Cardiac fibroblast (primary cell): Measurements from ENCODE around the gene KCNH4.
"Not testable (repeated sequence)": the region's sequence is repeated elsewhere in the genome, so short reads cannot be mapped to it uniquely, and the experiment has no call there.

Experiments used
- DNase-seq, 2 donors: peaks; one replicate each; pipeline versions ENCODE4 v3.0.0 to v3.0.0-alpha.2; 2010; ENCODE audit warnings: low read depth in 2 of 2
- H3K4me3 ChIP-seq, 2 donors: replicated peaks in 1 of 2; 1 replicate in 1 of 2; 2 replicates in 1 of 2; pipeline ENCODE4 v1.5.1; 2011; ENCODE audit warnings: low read depth in 2 of 2, low read length in 2 of 2, mild to moderate bottlenecking in 2 of 2, moderate library complexity in 1 of 2
- CTCF ChIP-seq: IDR thresholded peaks from one replicate; pipeline ENCODE4 v1.5.1; 2011; ENCODE audit warnings: low read depth, mild to moderate bottlenecking, low read length, inconsistent platforms

Gene KCNH4

GRCh38 chr17:42180922-42181850, at the start of gene KCNH4:
TSS of gene KCNH4 (minus strand) at chr17:42181142. CDS start at chr17:42180945, 197 bp downstream.
- DNase-seq = peak; percentile 77 to 79
- H3K4me3 ChIP-seq = peak within 1 kb of the TSS; percentile 26 to 28
- TF ChIP-seq CTCF = peak; percentile 55

GRCh38 chr17:42230225-42230624, 49.3 kb upstream of the KCNH4 start:
- DNase-seq = no peak
- no peak overlapping the region for H3K4me3 ChIP-seq
- TF ChIP-seq CTCF = no peak

DNA sequence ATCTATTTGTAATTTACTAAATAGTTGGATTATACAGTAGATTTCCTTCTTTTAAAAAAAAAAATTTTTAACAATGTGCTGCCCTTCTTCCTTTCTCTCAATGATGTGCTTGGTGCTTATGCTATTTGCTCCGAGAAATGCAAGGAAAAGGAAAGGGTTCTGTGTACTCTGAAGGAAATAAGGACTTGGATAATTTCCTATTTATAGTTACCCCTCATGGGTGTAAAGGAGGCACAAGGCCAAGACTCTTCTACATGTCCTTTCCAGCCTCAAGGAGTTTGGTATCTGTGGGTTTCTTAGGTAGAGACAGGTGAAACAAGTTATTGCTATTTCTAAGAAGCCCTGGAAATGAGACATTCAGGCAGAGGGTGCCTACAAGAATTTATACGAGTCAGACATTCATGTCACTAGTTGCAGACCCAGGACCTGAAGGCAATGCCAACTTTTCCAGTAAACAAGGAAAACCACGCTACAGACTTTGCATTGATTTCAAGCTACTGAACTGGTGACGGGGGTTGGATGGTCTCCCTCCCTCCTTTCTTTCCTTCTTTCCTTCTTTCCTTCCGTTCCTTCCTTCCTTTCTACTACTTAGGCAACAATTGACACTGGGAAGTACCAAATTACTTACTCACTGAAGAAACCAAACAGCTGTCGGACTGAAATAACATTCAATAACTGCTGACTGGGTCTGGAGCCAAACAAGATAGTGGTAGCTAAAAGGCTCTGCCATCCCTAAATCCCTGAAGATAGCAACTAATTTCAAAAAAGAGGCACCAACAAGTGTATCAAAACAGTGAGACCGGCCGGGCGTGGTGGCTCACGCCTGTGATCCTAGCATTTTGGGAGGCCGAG, 47.1 kb upstream of the KCNH4 start:
- peak; percentile 57 to 69 for DNase-seq
- no peak overlapping the region for H3K4me3 ChIP-seq
- TF ChIP-seq CTCF = no peak

GRCh38 chr17:42225646-42226045, 44.7 kb upstream of the KCNH4 start:
- no peak for TF ChIP-seq CTCF
- DNase-seq = no peak
- no peak overlapping the region for H3K4me3 ChIP-seq

- DNase-seq = no peak
- no peak for TF ChIP-seq CTCF
- H3K4me3 ChIP-seq = no peak overlapping the region
Observed at GRCh38 chr17:42224651-42225050, 43.7 kb upstream of the KCNH4 start.

DNA sequence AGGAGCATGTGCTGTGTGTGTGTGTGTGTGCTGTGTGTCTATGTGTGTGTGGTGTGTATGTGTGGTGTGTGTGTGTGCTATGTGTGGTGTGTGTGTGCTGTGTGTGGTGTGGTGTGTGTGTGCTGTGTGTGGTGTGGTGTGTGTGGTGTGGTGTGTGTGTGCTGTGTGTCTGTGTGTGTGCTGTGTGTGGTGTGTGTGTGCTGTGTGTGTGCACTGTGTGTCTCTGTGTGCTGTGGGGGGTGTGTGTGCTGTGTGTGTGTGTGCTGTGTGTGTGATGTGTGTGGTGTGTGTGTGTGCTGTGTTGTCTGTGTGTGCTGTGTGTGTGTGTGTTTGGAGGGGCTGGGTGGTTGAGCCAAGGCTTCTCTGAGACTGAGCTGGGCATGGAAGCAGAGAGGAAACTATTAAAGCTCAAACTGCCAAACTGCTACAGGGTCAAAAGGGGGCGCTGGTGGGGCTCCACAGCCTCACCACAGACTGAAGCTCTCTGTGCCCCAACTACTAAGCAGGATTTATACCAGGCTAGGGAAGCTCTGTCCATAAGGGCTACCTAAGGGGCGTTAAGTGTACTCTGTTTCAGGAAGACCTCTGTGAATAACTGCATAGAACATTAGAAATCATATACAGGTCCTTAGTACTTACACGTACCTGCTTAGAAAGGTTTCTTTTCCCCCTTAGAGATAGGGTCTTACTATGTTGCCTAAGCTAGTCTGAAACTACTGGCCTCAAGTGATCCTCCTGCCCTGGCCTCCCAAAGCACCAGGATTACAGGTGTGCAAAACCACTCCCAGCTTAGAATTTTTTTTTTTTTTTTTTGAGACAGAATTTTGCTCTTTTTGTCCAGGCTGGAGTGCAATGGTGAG, 41.2 kb upstream of the KCNH4 start:
- peak; percentile 75 to 82 for DNase-seq
- TF ChIP-seq CTCF = peak; percentile 88
- H3K4me3 ChIP-seq = no peak overlapping the region

- not testable (repeated sequence) for H3K4me3 ChIP-seq, DNase-seq
Observed at GRCh38 chr17:42219280-42219679, 38.3 kb upstream of the KCNH4 start.
